Amniotic stem cell (primary cell): ENCODE data around the gene AHDC1.

Experiments
- DNase-seq: peaks from one replicate; lab custom pipeline; 2025; lab: John Stamatoyannopoulos, UW

AHDC1 gene

GRCh38 chr1:27597516-27598294 is 6.2 kb downstream of the AHDC1 start:
- no peak for DNase-seq

GRCh38 chr1:27596986-27597385 is 7.0 kb downstream of the AHDC1 start:
- DNase-seq, result no peak

GRCh38 chr1:27596261-27596660 is 7.7 kb downstream of the AHDC1 start:
- DNase-seq, result no peak

GRCh38 chr1:27595597-27595996 is 8.3 kb downstream of the AHDC1 start:
- DNase-seq, result no peak

- DNase-seq, result peak; percentile 56
Measured at GRCh38 chr1:27594564-27595510, 9.1 kb downstream of the AHDC1 start.

GRCh38 chr1:27593678-27594563 is 10.0 kb downstream of the AHDC1 start:
- no peak for DNase-seq

- DNase-seq, result no peak
Measured at GRCh38 chr1:27592931-27593677, 10.8 kb downstream of the AHDC1 start.

- DNase-seq, result no peak
Measured at GRCh38 chr1:27592232-27592930, 11.6 kb downstream of the AHDC1 start.

- DNase-seq, result no peak
Measured at GRCh38 chr1:27591622-27592021, 12.3 kb downstream of the AHDC1 start.

- no peak for DNase-seq
Measured at GRCh38 chr1:27590917-27591508, 12.9 kb downstream of the AHDC1 start.

GRCh38 chr1:27589841-27590426 is 14.0 kb downstream of the AHDC1 start:
- DNase-seq, result no peak

- DNase-seq, result no peak
Measured at GRCh38 chr1:27589441-27589840, 14.5 kb downstream of the AHDC1 start.

- DNase-seq, result no peak
Measured at GRCh38 chr1:27588256-27589232, 15.4 kb downstream of the AHDC1 start.

- no peak for DNase-seq
Measured at GRCh38 chr1:27585684-27586083, 18.3 kb downstream of the AHDC1 start.

- DNase-seq, result no peak
Measured at GRCh38 chr1:27584453-27584852, 19.5 kb downstream of the AHDC1 start.

- DNase-seq, result no peak
Measured at GRCh38 chr1:27583479-27583878, 20.5 kb downstream of the AHDC1 start.

GRCh38 chr1:27581823-27582243 is 22.1 kb downstream of the AHDC1 start:
- DNase-seq, result no peak

- no peak for DNase-seq
Measured at GRCh38 chr1:27577504-27578188, 26.3 kb downstream of the AHDC1 start.
